HG03457 (cell line): ENCODE measurements around the gene PAMR1.
"Not testable (repeated sequence)": the region's sequence is repeated elsewhere in the genome, so short reads cannot be mapped to it uniquely, and the experiment has no call there.

Experiments
- ATAC-seq: cut with Tn5 transposase; IDR thresholded peaks from one replicate; pipeline ENCODE4 v1.9.1; 2021; ENCODE audit warnings: moderate number of reproducible peaks; ENCODE audit not compliant: unreplicated experiment

PAMR1 gene

GRCh38 chr11:35525501-35526175 is at the start of gene PAMR1:
Gene PAMR1, minus strand, starts transcription at chr11:35525616. Its CDS starts 31 bp downstream, at chr11:35525585.
- no peak for ATAC-seq

- no peak for ATAC-seq
Measured at GRCh38 chr11:35571696-35572095, 46.3 kb upstream of the PAMR1 start.

- no peak for ATAC-seq
Measured at GRCh38 chr11:35567737-35568465, 42.5 kb upstream of the PAMR1 start.

- no peak for ATAC-seq
Measured at GRCh38 chr11:35566885-35567284, 41.5 kb upstream of the PAMR1 start.

DNA sequence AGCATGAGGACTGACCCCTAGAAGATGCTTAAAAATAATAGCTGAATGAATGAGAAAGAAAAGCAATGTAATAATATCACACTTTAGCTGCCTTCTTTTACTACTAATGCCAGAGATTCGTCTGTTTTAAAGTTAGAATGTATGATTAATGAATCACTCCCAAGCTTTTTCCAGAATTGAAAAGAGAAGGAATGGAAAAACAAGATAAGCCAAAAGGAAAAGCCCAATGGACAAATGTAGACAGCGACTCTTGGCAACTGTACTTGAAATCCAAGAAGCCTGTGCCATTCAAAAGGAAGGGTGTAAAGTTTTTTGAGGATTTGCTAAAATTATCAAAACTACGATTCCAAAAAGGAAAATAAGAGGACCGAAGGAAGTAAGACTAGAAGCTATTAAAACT is 40.8 kb upstream of the PAMR1 start:
- ATAC-seq, result no peak

- ATAC-seq, result no peak
Measured at GRCh38 chr11:35564245-35564595, 38.8 kb upstream of the PAMR1 start.

GRCh38 chr11:35563484-35564244 is 38.2 kb upstream of the PAMR1 start:
- no peak for ATAC-seq

GRCh38 chr11:35559949-35560348 is 34.5 kb upstream of the PAMR1 start:
- no peak for ATAC-seq

DNA sequence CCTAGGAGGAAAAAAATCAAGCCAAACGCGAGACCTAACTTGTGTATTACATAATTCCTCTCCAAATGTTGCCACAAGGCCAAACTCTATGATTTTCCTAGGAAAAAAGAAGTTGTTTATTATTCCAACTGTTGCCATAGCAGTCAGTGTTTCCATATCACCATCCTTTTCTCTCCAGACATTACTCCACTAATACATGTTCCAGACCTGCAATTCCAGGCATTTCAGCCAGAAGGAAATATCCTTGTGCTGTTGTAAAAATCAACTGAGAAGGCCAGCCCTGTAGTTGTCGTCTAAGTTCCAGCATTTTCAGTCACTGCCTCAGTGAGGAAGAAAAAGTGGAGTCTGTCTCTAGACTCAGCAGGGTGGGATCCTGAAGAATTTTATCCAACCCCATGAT is 33.1 kb upstream of the PAMR1 start:
- ATAC-seq, result no peak

GRCh38 chr11:35555488-35555887 is 30.1 kb upstream of the PAMR1 start:
- no peak for ATAC-seq

- ATAC-seq, result no peak
Measured at GRCh38 chr11:35554491-35555437, 29.3 kb upstream of the PAMR1 start.

- no peak for ATAC-seq
Measured at GRCh38 chr11:35553831-35554230, 28.4 kb upstream of the PAMR1 start.

DNA sequence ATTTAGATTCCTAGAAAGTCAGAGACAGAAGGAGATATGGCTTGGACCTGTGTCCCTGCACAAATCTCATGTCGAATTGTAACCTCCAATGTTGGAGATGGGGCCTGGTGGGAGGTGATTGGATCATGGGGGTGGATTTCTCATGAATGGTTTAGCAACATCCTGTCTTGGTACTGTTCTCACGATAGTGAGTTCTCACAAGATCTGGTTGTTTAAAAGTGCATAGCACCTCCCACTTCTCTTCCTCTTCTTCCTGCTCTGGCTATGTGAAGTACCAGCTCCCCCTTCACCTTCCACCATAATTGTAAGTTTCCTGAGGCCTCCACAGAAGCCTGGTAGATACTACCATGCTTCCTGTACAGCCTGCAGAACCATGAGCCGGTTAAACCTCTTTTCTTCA is 27.6 kb upstream of the PAMR1 start:
- ATAC-seq, result no peak

- no peak for ATAC-seq
Measured at GRCh38 chr11:35552616-35553015, 27.2 kb upstream of the PAMR1 start.

GRCh38 chr11:35550374-35551036 is 25.1 kb upstream of the PAMR1 start:
- ATAC-seq, result no peak

DNA sequence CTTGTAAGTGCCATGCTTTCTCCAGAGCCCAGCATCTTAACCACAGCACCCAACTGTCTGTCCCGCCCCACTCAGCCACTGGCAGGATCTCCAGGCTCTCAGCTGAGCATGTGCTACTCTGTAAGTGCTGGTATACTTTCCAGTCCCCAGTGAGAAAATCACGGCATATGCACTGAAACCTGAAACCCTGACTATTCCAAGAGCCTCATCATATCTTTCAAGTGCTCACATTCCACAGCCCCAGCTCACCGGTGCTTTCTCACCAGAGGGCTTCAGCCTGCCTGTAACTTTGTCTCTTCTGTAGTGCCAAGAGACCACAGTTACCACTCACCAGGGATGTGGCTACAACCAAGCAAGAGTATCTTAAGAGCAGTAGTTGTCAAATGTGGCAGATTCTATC is 24.4 kb upstream of the PAMR1 start:
- ATAC-seq, result no peak

DNA sequence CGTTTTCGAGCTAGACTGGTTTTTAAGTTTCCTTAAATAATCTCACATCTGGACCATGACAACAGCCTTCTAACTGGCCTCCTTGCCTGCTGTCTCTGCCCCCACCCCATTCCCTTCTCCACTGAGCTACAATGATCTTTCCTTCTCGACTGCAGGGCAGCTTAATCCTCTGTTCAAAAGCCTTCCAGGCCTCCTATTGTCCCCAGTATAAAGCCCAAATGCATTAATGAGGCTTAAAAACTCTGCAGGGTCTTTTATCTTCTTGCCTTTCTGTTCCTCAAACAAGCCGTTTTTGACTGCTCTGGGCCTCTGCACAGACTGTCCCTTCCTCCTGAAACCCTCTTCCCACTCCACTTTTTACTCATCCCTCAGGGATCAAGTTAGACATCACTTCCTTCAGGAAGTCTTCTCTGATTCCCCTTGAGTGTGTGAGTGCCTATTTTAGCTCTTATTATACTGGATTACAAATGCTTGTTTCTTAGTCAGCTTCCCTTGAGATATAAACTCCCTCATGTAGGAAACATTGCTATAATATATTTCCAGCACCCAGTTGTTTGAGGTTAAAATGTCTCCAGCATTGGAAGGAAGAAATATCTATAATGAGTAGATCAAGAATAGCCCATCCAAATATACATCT is 23.6 kb upstream of the PAMR1 start:
- no peak for ATAC-seq

GRCh38 chr11:35547995-35548394 is 22.6 kb upstream of the PAMR1 start:
- ATAC-seq, result not testable (repeated sequence)

DNA sequence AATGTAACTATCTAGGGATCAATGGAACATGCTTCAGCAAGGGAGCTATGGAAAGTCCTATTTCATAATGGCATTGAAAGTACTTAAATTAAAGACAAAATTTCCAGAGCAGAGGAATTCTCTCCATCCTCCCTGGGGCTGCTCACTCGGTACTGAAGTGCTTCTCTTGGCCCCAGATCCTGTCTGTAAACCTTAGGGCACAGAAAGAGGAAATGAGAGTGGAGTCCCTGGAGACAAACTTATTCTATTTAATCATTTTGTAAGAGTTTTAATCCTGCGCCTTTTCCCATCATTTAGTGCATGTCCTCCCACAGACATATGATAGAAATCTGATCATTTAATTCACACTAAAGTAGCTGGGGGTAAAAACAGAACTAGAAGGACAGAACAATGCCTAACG is 20.9 kb upstream of the PAMR1 start:
- no peak for ATAC-seq
